ENCODE results near the gene BTG4.
A peak's percentile ranks its signal among the peaks of the same experiment; 100 is the strongest.

BTG4 gene

DNA sequence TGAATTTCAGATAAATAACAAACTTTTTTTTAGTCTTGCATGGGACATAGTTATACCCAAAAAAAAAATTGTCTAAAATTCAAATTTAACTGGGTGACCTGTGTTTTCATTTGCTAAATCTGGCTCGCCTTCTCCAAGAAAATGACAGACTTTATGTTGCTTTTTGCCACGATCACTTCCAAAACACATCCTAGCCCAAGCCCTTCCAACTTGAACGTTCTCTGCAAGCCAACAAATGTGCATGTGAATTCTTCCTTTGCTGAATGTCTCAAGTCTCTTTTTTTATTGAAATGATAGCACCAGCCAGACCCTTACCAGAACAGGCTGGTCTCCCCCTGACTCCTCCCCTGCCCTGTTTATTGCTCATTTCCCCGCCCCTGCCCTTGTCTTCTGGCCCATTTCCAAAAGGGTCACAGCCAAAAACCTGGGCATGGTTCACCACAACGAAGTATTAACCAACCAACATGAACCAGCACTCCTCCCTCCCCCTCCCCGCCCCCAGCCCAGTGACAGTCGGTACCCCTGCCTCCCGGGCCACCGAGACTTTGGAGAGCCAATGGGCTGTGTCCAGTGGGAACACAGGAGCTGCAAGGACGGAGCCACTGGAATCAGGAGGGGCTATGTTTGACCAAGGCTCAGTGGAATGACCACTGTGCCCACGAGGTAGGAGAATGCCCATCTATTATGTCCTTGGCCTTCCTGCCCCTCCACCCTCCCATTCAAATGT is 63.2 kb downstream of the BTG4 start:
- H3K4me1 Mint-ChIP-seq (ENCODE audit: low read depth), result peaks cover 14% of the 10 kb centered on the region
- no peaks in the 10 kb centered on the region for H3K27me3 Mint-ChIP-seq (ENCODE audit: low read depth)
- H3K36me3 Mint-ChIP-seq (ENCODE audit: low read depth), result no peaks in the 10 kb centered on the region
- H3K27ac Mint-ChIP-seq, result no peak overlapping the region
- H3K4me3 Mint-ChIP-seq, result no peak overlapping the region
- no peaks in the 10 kb centered on the region for H3K9me3 Mint-ChIP-seq

GRCh38 chr11:111448414-111448813 is 63.8 kb downstream of the BTG4 start:
- H3K9me3 Mint-ChIP-seq, result no peaks in the 10 kb centered on the region
- no peak overlapping the region for H3K27ac Mint-ChIP-seq
- H3K36me3 Mint-ChIP-seq (ENCODE audit: low read depth), result no peaks in the 10 kb centered on the region
- H3K4me3 Mint-ChIP-seq, result no peak overlapping the region
- H3K27me3 Mint-ChIP-seq (ENCODE audit: low read depth), result no peaks in the 10 kb centered on the region
- peaks cover 14% of the 10 kb centered on the region for H3K4me1 Mint-ChIP-seq (ENCODE audit: low read depth)

- H3K36me3 Mint-ChIP-seq (ENCODE audit: low read depth), result no peaks in the 10 kb centered on the region
- H3K4me1 Mint-ChIP-seq (ENCODE audit: low read depth), result peaks cover 14% of the 10 kb centered on the region
- H3K27me3 Mint-ChIP-seq (ENCODE audit: low read depth), result no peaks in the 10 kb centered on the region
- no peaks in the 10 kb centered on the region for H3K9me3 Mint-ChIP-seq
- H3K27ac Mint-ChIP-seq, result no peak overlapping the region
- H3K4me3 Mint-ChIP-seq, result no peak overlapping the region
Observed at GRCh38 chr11:111447931-111448330, 64.3 kb downstream of the BTG4 start.

- Mint-ChIP-seq H3K27ac (no peak overlapping the region), H3K4me3 (no peak overlapping the region), H3K36me3 (ENCODE audit: low read depth) (no peaks in the 10 kb centered on the region), H3K4me1 (ENCODE audit: low read depth) (peaks cover 14% of the 10 kb centered on the region), H3K27me3 (ENCODE audit: low read depth) (no peaks in the 10 kb centered on the region), H3K9me3 (no peaks in the 10 kb centered on the region)
Observed at GRCh38 chr11:111447112-111447471, 65.1 kb downstream of the BTG4 start.

DNA sequence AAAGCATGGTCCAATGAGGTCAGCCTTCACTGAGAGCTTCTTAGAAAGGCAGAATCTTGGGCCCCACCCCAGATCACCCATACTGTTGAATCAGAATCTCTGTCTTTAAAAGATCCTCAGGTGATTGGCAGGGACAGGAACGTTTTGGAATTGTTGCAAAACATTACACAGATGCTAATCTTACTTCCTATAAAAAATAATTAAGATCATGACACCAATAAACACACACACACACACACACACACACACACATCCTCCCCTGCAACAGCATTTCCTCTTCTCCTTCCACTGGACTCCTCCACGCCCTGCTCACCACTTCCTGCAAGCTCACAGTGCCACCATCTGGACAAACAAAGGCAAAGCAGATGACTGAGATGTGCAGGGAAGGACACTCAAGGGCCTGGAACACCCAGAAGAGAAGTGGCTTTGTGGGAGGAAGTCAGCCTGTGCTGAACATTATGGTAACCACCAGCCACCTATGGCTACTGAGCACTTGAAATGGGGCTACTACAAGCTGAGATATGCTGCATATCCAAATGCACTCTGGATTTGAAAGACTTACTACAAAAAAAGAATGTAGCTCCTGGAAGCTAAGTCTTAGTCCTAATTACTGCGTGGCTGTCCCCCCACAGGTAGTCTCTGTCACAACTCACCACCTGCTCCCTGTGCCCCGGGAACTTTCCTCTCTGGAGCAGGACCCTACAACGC is 65.6 kb downstream of the BTG4 start:
- H3K27ac Mint-ChIP-seq, result peak overlapping the region; percentile 82
- H3K4me3 Mint-ChIP-seq, result peak overlapping the region; percentile 18
- H3K27me3 Mint-ChIP-seq (ENCODE audit: low read depth), result no peaks in the 10 kb centered on the region
- no peaks in the 10 kb centered on the region for H3K9me3 Mint-ChIP-seq
- H3K4me1 Mint-ChIP-seq (ENCODE audit: low read depth), result peaks cover 14% of the 10 kb centered on the region
- H3K36me3 Mint-ChIP-seq (ENCODE audit: low read depth), result no peaks in the 10 kb centered on the region

DNA sequence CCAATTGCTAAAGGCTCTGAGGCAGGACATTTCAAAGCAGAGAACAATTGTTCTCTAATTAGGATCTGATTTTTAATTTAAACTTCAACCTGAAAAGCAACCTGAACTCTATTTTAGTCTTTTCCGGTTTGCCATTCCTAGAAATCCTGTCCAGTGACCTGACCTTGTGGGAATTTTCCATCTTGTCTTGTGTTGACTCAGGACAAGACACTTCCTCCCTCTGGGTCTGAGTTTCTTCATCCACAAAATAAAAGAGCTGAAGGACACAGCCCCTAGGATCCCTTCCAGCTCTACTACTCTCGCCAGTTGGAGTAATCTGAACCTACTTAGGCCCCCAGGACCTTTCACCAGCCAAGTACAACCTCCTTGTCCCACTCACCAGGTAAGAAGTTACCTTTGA is 66.6 kb downstream of the BTG4 start:
- no peaks in the 10 kb centered on the region for H3K9me3 Mint-ChIP-seq
- H3K4me1 Mint-ChIP-seq (ENCODE audit: low read depth), result peaks cover 16% of the 10 kb centered on the region
- H3K4me3 Mint-ChIP-seq, result no peak overlapping the region
- H3K27ac Mint-ChIP-seq, result no peak overlapping the region
- no peaks in the 10 kb centered on the region for H3K27me3 Mint-ChIP-seq (ENCODE audit: low read depth)
- H3K36me3 Mint-ChIP-seq (ENCODE audit: low read depth), result no peaks in the 10 kb centered on the region

All from T-helper 1 cell treated with Interleukin-12 subunit alpha and Interleukin-12 subunit beta and Interleukin-4 antibody, amounts not matched to agents 30 μg/mL and 1 μg/mL, for 36 hours (primary cell).